Fibroblast of pulmonary artery (primary cell): ENCODE results near the gene PTBP1.

Source experiments
- DNase-seq: peaks from one replicate; pipeline ENCODE4 v3.0.0-alpha.2; 2010; ENCODE audit warnings: low read depth
- H3K4me3 ChIP-seq: replicated peaks from 2 replicates; pipeline ENCODE4 v1.5.1; 2011; ENCODE audit warnings: low read depth, mild to moderate bottlenecking, control low read depth, low read length, moderate library complexity
- CTCF ChIP-seq: IDR thresholded peaks from 2 replicates; pipeline ENCODE4 v1.5.1; 2011; ENCODE audit warnings: mild to moderate bottlenecking, control low read depth, low read length, inconsistent platforms; ENCODE audit errors: missing control alignments

The PTBP1 gene

GRCh38 chr19:772730-773436, 24.4 kb upstream of the PTBP1 start:
- no peak for DNase-seq
- no peak overlapping the region for H3K4me3 ChIP-seq
- no peak for TF ChIP-seq CTCF

- no peak for DNase-seq
- H3K4me3 ChIP-seq: no peak overlapping the region
- no peak for TF ChIP-seq CTCF
Measured at GRCh38 chr19:776549-776948, 20.7 kb upstream of the PTBP1 start.

GRCh38 chr19:778910-779653, 18.2 kb upstream of the PTBP1 start:
- no peak overlapping the region for H3K4me3 ChIP-seq
- DNase-seq: peak; percentile 95
- no peak for TF ChIP-seq CTCF

GRCh38 chr19:780935-781334, 16.3 kb upstream of the PTBP1 start:
- no peak for TF ChIP-seq CTCF
- H3K4me3 ChIP-seq: no peak overlapping the region
- no peak for DNase-seq

GRCh38 chr19:781800-782184, 15.5 kb upstream of the PTBP1 start:
- H3K4me3 ChIP-seq: no peak overlapping the region
- TF ChIP-seq CTCF: no peak
- no peak for DNase-seq

- H3K4me3 ChIP-seq: peak overlapping the region; percentile 24
- no peak for TF ChIP-seq CTCF
- peak; percentile 76 for DNase-seq
Measured at GRCh38 chr19:782185-782877, 14.9 kb upstream of the PTBP1 start.
